Effector memory CD4-positive, alpha-beta T cell (primary cell): ENCODE data around the gene TGFBR1.

Experiments
- DNase-seq, 3 donors: peaks; one replicate each; pipeline ENCODE4 v3.0.0-alpha.2; 2020
- H3K27ac ChIP-seq: 2 replicates; pipeline ENCODE4 v1.7.0; 2013; ENCODE audit warnings: mild to moderate bottlenecking, low read length, moderate library complexity; ENCODE audit not compliant: insufficient read depth, poor library complexity, severe bottlenecking
- H3K27me3 ChIP-seq: replicated peaks from 2 replicates; pipeline ENCODE4 v1.7.0; 2013; ENCODE audit warnings: mild to moderate bottlenecking, low read length; ENCODE audit not compliant: insufficient read depth, control insufficient read depth, poor library complexity, severe bottlenecking
- H3K36me3 ChIP-seq: 2 replicates; pipeline ENCODE4 v1.7.0; 2013; ENCODE audit warnings: mild to moderate bottlenecking, low read length, moderate library complexity; ENCODE audit not compliant: control insufficient read depth, insufficient read depth
- H3K4me1 ChIP-seq: 2 replicates; pipeline ENCODE4 v1.7.0; 2013; ENCODE audit warnings: low read length, mild to moderate bottlenecking; ENCODE audit not compliant: control insufficient read depth, insufficient read depth, poor library complexity, severe bottlenecking
- H3K4me3 ChIP-seq: 2 replicates; pipeline ENCODE4 v1.7.0; 2013; ENCODE audit warnings: low read length, low read depth, mild to moderate bottlenecking; ENCODE audit not compliant: insufficient read depth, poor library complexity, severe bottlenecking
- H3K9me3 ChIP-seq: 2 replicates; pipeline ENCODE4 v1.7.0; 2013; ENCODE audit warnings: mild to moderate bottlenecking, low read length, moderate library complexity; ENCODE audit not compliant: control insufficient read depth

Gene TGFBR1

DNA sequence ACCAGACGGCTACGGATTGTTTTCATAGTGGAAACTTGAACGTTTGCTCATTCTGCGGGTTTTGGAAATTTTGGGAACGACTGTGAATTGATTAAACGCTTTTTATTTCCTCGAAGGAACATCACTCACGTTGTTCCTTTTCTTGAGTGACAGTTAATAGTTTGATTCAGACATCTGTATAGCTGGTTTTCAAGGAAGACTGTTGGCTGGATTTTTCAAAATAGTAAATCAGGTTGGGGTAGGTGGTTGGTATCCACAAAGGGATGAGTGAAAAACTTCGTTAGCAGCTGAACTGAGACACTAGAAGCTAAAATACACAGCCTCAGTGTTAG, 1.1 kb downstream of the TGFBR1 start:
- Histone ChIP-seq H3K4me1 (peaks cover 31% of the 10 kb centered on the region), H3K27me3 (no peaks in the 10 kb centered on the region), H3K27ac (peak overlapping the region; percentile 47), H3K9me3 (no peaks in the 10 kb centered on the region), H3K36me3 (no peaks in the 10 kb centered on the region), H3K4me3 (peak overlapping the region; percentile 71)
- DNase-seq, result no peak

DNA sequence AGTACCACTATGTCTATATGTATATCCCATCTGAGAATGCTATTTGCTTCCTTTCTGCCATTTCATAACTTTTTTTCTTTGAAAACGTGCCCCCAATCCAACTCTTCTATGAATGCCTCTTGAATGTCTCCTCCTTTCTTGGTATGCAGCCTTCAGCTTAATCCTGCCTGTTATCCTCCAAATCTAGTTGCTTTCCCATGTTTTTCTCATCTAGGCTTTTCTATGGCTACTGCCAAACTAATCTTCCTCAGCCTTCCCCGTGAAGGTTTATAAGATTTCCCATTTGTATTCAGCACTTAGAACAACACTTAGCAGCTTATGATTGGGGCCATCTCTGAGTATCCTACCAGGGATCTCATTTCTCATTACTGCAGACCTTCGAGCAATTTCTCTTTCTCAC, 2.5 kb downstream of the TGFBR1 start:
- no peak overlapping the region for H3K4me3 ChIP-seq
- no peak overlapping the region for H3K27ac ChIP-seq

GRCh38 chr9:99108131-99108530, 3.2 kb downstream of the TGFBR1 start:
- Histone ChIP-seq H3K27me3 (no peaks in the 10 kb centered on the region), H3K4me1 (peaks cover 46% of the 10 kb centered on the region), H3K9me3 (no peaks in the 10 kb centered on the region), H3K27ac (peak overlapping the region; percentile 3), H3K36me3 (no peaks in the 10 kb centered on the region), H3K4me3 (no peak overlapping the region)
- no peak for DNase-seq

More for the DNA sequence above, 2.5 kb downstream of the TGFBR1 start:
- H3K9me3 ChIP-seq, result no peaks in the 10 kb centered on the region
- H3K36me3 ChIP-seq, result no peaks in the 10 kb centered on the region
- no peaks in the 10 kb centered on the region for H3K27me3 ChIP-seq
- DNase-seq, result no peak
- H3K4me1 ChIP-seq, result peaks cover 41% of the 10 kb centered on the region

DNA sequence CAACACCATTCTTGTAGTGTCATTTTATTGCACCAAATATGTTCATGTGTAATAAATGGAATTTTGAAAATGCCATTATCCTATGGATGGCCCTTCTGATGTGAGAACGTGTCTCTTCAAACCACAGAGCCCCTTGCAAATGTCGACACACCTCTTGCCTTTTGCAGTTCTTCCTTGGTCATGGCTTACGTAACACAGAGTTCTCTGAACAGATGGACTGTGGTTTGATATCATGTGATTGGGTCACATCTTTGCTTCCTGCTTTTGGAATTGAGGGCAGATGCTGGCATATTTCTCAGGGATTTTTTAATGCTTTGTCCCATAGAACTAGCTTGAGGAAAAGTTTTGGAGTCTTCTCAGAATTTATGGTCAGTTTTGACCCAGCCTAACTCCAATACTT, 4.6 kb downstream of the TGFBR1 start:
- H3K36me3 ChIP-seq, result no peaks in the 10 kb centered on the region
- H3K9me3 ChIP-seq, result no peaks in the 10 kb centered on the region
- no peak for DNase-seq
- no peaks in the 10 kb centered on the region for H3K27me3 ChIP-seq
- no peak overlapping the region for H3K4me3 ChIP-seq
- H3K4me1 ChIP-seq, result peaks cover 52% of the 10 kb centered on the region
- no peak overlapping the region for H3K27ac ChIP-seq

GRCh38 chr9:99112750-99113413, 8.0 kb downstream of the TGFBR1 start:
- H3K27me3 ChIP-seq, result no peaks in the 10 kb centered on the region
- H3K27ac ChIP-seq, result peak overlapping the region; percentile 28
- no peaks in the 10 kb centered on the region for H3K36me3 ChIP-seq
- H3K4me1 ChIP-seq, result peaks cover 42% of the 10 kb centered on the region
- peak overlapping the region; percentile 11 for H3K4me3 ChIP-seq
- no peaks in the 10 kb centered on the region for H3K9me3 ChIP-seq
- DNase-seq, result peak; percentile 28 to 50 (median 40)

GRCh38 chr9:99113414-99114048, 8.6 kb downstream of the TGFBR1 start:
- H3K27me3 ChIP-seq, result no peaks in the 10 kb centered on the region
- H3K9me3 ChIP-seq, result no peaks in the 10 kb centered on the region
- no peaks in the 10 kb centered on the region for H3K36me3 ChIP-seq
- DNase-seq, result no peak
- H3K4me3 ChIP-seq, result no peak overlapping the region
- H3K27ac ChIP-seq, result peak overlapping the region; percentile 16
- peaks cover 37% of the 10 kb centered on the region for H3K4me1 ChIP-seq

DNA sequence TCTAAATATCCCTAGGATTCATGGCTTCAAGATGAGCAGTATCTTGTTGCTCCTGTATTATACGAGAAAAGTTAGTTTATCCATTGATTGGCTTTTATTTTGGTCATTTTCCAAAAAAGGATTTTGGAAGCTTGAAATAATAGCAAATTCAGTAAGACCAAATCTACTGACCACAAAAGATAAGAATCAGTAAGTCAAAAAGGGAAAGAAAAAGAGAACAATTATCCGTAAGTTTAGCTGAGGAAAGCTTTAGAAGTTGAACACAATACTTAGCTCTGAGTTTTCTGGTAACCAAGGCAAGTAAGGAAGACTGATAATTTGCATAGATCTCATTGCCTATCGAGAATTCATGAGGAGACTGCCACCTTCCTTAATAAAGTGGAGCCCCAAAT, 9.1 kb downstream of the TGFBR1 start:
- DNase-seq, result no peak
- peaks cover 39% of the 10 kb centered on the region for H3K4me1 ChIP-seq
- no peaks in the 10 kb centered on the region for H3K36me3 ChIP-seq
- H3K4me3 ChIP-seq, result no peak overlapping the region
- no peak overlapping the region for H3K27ac ChIP-seq
- H3K27me3 ChIP-seq, result no peaks in the 10 kb centered on the region
- no peaks in the 10 kb centered on the region for H3K9me3 ChIP-seq

DNA sequence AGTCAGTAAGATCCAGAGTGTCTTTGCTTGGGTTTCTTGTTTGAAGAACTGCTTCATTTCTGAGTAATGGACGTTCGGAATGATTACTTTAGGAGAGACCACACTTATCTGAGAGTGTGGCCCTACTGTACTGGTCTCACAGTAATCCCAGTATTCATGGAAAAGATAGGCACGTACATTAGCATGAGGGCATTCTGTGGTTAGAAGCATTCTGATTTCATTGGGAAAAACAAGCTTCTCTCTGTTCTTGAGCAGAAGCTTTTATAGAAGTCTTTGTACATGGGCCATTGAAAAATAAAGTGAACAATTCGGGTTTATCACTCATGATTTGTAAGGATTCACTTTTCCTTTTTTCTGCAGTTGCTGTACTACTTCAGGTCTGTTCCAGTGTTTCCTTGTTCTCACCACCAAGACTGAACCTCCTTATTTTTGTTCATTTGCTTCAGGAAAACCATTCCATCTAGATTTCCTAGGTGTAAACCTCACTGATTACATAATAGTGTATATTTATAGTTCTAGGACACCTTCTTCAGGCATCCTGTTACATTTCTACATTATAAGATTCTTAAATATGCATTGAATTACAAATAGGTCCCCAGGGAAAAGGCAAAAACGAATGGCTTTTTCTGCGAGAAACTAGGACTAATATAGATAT, 10.1 kb downstream of the TGFBR1 start:
- H3K27me3 ChIP-seq, result no peaks in the 10 kb centered on the region
- H3K27ac ChIP-seq, result no peak overlapping the region
- H3K9me3 ChIP-seq, result no peaks in the 10 kb centered on the region
- no peaks in the 10 kb centered on the region for H3K36me3 ChIP-seq
- H3K4me1 ChIP-seq, result peaks cover 49% of the 10 kb centered on the region
- DNase-seq, result no peak
- H3K4me3 ChIP-seq, result no peak overlapping the region

GRCh38 chr9:99116003-99116411, 11.1 kb downstream of the TGFBR1 start:
- no peak overlapping the region for H3K27ac ChIP-seq
- DNase-seq, result no peak
- H3K36me3 ChIP-seq, result no peaks in the 10 kb centered on the region
- H3K4me3 ChIP-seq, result no peak overlapping the region
- H3K27me3 ChIP-seq, result no peaks in the 10 kb centered on the region
- H3K9me3 ChIP-seq, result no peaks in the 10 kb centered on the region
- H3K4me1 ChIP-seq, result peaks cover 57% of the 10 kb centered on the region

DNA sequence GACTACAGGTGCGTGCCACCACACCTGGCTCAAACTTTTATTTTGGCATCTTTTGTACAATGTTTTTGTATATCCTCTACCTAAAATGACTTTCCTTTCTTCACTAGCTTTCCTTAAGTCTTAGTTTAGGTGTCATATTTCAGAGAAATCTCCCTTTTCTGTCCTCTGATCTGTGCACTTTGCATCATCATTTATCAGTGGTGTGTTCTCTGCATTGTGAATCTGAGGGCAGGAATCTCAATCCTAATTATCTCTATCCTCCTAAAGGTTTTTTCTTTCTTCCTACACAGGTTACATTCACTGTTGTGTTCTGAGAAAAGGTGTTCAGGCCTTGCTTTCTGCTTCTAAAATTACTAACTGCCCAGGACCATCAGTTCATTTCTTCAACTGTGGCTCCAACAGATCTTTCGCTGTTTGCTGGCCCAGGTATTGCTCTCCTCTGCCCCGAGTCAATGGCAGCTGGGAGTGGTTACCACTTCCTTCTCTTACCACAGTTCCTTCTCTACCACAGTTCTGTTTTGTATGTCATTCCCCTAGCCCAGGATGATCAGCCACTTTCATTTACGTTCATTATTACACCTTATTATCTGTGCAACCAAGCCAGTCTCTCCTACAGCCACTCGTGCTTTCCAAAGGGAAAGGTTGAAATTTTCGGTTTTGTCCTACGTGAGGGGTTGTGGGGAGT, 14.0 kb downstream of the TGFBR1 start:
- peaks cover 46% of the 10 kb centered on the region for H3K4me1 ChIP-seq
- peak overlapping the region; percentile 32 for H3K27ac ChIP-seq
- H3K36me3 ChIP-seq, result no peaks in the 10 kb centered on the region
- H3K9me3 ChIP-seq, result no peaks in the 10 kb centered on the region
- H3K4me3 ChIP-seq, result peak overlapping the region; percentile 22
- DNase-seq, result peak in 2 of 3 donors; percentile 17 to 20
- no peaks in the 10 kb centered on the region for H3K27me3 ChIP-seq
